NCI-H2227 (cell line): ENCODE results near the gene ZNF692.
"Not testable (repeated sequence)": the region's sequence is repeated elsewhere in the genome, so short reads cannot be mapped to it uniquely, and the experiment has no call there.

Source experiments
- DNase-seq: peaks from one replicate; lab custom pipeline; 2025; ENCODE audit not compliant: unreplicated experiment; lab: John Stamatoyannopoulos, UW

The ZNF692 gene

GRCh38 chr1:248810000-248810726 is 48.7 kb downstream of the ZNF692 start:
- DNase-seq, result no peak

- no peak for DNase-seq
These were observed 50.0 kb downstream of the ZNF692 start for GRCh38 chr1:248808876-248809275.

- no peak for DNase-seq
These were observed 51.7 kb downstream of the ZNF692 start for GRCh38 chr1:248807067-248807737.

GRCh38 chr1:248805876-248806275 is 53.0 kb downstream of the ZNF692 start:
- no peak for DNase-seq

GRCh38 chr1:248804771-248805681 is 53.9 kb downstream of the ZNF692 start:
- no peak for DNase-seq

- not testable (repeated sequence) for DNase-seq
These were observed 55.4 kb downstream of the ZNF692 start for GRCh38 chr1:248803501-248803900.

GRCh38 chr1:248802454-248802853 is 56.4 kb downstream of the ZNF692 start:
- no peak for DNase-seq

GRCh38 chr1:248800459-248800858 is 58.4 kb downstream of the ZNF692 start:
- DNase-seq, result no peak
